Measurements from ENCODE around the gene SYDE1.
"Not testable (repeated sequence)": the region's sequence is repeated elsewhere in the genome, so short reads cannot be mapped to it uniquely, and the experiment has no call there.

SYDE1 gene, protein sequence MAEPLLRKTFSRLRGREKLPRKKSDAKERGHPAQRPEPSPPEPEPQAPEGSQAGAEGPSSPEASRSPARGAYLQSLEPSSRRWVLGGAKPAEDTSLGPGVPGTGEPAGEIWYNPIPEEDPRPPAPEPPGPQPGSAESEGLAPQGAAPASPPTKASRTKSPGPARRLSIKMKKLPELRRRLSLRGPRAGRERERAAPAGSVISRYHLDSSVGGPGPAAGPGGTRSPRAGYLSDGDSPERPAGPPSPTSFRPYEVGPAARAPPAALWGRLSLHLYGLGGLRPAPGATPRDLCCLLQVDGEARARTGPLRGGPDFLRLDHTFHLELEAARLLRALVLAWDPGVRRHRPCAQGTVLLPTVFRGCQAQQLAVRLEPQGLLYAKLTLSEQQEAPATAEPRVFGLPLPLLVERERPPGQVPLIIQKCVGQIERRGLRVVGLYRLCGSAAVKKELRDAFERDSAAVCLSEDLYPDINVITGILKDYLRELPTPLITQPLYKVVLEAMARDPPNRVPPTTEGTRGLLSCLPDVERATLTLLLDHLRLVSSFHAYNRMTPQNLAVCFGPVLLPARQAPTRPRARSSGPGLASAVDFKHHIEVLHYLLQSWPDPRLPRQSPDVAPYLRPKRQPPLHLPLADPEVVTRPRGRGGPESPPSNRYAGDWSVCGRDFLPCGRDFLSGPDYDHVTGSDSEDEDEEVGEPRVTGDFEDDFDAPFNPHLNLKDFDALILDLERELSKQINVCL

DNA sequence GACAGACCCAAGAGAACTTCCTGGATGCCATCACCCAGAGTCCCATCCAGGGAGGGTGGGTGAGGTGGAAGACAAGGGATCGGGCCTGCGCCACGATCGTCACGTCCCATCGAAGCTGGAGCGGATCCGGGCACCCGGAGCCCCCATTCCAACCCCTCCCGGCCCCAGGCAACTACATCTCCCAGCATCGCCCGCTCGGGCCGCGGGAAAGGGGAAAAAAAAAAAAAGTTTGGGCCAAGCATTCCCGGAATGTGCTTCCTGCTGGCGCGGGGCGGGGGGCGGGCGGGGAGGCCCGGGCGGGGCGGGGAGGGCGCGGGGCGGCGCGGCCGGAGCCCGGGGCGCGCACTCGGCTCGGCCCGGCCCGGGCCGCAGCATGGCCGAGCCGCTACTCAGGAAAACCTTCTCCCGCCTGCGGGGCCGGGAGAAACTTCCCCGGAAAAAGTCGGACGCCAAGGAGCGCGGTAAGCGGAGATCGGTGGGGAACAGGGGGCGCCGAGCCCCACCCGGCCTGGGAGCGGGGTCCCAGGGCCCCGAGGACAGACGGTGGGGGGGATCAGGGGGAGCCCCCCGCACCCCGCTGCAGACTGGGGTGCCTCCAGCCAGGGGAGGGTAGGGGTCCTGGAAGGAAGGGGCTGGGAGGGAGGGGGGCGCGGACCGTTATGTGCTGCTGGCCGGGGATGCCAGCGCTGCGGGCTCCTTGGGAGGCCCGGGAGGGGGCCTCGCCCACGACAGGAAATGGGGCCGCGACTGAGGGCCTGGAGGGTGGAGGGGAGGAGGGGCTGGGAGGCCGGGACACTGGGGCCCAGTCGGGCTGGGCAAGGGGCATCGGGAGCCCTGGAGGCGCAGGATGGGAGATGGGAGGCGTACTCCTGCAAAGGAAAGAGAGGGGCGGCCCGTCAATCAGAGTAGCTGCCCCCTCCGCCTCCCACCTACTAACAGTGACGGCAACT is at the start of gene SYDE1:
Gene SYDE1 (plus strand): TSS at position 341 of the 950 bp plus-strand sequence. CDS start 33 bp downstream, at position 374.
- peak in 1 of 2 experiments; percentile 23 for DNase-seq

DNA sequence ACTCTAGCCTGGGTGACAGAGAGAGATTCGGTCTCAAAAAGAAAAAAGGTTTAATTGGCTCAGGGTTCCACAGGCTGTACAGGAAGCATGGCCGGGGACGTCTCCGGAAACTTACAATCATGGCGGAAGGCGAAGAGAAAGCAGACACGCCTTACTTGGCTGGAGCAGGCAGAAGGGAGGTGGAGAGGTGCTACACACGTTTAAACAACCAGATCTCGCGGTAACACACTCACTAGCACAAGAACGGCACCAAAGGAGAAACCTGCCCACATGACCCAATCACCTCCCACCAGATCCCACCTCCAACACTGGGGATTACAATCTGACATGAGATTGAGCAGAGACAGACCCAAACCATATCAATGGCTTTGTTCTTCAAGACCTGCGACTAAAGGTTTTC is 45.2 kb upstream of the SYDE1 start:
- DNase-seq = no peak

DNA sequence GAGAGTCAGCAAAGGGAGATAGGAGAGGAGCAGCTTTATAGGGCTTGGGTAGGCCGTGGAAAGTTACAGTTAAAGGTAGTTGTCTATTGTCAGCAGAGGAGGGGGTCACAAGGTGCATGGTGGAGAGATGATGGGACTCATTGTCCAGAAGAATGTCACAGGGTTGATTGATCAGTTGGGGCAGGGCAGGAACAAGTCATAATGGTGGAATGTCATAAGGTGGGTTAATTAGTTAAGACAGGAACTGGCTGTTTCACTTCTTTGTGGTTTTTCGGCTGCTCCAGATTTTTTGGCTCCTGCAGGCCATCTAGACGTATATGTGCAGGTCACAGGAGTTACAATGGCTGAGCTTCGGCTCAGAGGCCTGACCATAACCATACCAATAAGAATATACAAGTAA is 36.8 kb upstream of the SYDE1 start:
- DNase-seq = not testable (repeated sequence)

DNA sequence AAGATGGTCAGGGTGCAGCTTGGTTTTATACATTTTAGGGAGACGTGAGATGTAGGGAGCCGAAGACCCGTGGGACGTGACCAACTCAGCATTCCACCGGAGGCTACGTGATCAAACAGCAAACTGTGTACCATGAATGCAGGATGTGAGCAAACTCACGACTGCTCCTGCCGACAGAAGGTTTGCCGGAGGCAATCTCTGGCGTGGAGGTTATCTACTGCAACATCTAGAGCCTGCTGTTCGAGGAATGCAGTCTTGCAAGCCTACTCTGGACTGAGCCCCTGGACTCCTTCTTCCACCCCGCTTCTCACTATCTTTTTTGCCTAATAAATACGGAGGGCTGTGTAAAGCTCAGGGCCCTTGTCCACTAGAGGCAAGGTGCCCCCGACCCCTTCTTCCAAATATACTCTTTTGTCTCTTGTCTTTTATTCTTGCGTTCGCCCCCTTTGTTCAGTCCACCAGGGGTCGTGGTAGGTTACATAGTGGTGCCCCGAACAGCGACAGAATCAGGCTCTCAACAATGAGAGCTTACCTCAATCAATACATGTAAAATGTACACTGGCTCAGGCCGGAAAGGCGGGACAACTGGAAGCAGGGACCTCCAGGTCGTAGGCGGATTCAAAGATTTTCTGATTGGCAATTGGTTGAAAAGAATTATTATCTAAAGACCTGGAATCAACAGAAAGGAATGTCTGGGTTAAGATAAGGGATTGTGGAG is 34.1 kb upstream of the SYDE1 start:
- peak in 1 of 2 experiments; percentile 13 for DNase-seq

DNA sequence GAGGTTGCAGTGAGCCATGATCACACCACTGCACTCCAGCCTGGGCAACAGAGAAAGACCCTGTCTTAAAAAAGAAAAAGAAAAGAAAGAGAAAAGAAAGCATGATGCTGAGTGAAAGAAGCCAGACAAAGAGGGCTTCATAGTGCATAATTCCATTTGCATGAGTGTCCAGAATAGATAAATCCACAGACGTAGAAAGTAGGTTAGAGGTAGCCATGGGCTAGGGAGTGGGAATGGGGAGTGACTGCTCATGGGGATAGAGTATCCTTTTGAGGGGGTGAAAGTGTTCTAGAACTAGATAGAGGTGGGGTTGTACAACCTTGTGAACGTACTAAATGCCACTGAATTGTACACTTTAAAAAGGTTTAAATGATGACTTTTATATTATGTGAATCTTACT is 32.8 kb upstream of the SYDE1 start:
- no peak for DNase-seq

DNA sequence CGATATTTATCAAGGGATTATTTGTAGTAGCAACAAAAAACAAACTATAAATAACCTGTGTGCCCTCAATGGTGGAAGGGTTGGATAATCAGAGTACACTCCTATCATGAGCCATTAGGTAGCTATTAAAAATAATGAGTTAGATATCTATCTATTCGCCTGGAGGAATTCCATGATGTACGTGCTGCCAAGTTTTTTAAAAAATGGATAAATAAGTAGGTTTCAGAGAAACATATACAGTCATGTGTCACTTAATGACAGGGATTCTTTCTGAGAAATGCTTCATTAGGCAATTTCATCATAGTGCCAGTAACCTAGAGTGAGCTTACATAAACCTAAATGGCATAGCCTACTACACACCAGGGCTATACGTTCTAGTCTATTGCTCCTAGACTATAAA is 31.4 kb upstream of the SYDE1 start:
- no peak for DNase-seq

DNA sequence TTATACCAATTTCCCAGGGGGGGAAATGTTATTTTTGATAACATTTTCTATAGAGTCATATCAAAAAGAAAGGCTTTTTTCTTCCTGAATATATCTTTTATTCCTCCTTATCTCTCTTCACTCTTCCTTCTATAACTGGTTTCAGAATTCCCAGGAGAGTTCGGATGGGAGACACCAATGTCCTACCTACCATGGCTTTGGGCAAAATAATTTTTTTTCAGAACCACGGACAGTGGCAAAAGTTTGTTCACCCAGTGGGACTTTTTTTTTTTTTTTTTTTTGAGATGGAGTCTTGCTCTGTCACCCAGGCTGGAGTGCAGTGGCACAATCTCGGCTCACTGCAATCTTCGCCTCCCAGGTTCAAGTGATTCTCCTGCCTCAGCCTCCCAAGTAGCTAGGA is 27.2 kb upstream of the SYDE1 start:
- not testable (repeated sequence) for DNase-seq

DNA sequence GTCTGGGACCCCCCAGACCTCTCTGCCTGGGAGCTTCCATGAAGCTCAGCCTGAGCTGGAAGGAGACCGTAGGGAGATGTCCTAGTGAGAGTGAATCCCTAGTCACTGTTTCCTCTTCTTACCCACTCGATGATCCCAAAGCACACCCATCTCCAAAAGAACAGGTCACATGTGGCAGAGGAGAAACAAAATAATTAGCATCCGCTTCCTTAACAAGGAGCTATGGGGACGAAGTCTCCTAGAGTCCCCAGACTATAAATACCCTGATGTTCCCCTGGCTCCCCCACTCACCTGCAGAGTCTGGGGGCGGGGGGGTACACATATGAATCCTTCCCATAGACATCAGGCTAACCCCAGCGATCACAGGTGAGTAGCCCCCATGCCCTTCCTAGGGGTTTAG is 25.3 kb upstream of the SYDE1 start, which contains the start of gene OR1I1:
Gene OR1I1 (plus strand): TSS at position 301 of the 400 bp plus-strand sequence. CDS start 4,855 bp downstream, outside the sequence.
- no peak for DNase-seq

DNA sequence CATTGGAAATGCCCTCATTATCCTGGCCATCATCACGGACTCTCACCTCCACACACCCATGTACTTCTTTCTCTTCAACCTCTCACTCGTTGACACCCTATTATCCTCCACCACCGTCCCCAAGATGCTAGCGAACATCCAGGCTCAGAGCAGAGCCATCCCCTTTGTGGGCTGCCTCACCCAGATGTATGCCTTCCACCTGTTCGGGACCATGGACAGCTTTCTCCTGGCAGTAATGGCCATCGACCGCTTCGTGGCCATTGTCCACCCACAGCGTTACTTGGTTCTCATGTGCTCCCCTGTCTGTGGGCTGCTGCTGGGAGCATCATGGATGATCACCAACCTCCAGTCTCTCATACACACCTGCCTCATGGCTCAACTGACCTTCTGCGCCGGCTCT is 20.0 kb upstream of the SYDE1 start:
- DNase-seq = no peak

DNA sequence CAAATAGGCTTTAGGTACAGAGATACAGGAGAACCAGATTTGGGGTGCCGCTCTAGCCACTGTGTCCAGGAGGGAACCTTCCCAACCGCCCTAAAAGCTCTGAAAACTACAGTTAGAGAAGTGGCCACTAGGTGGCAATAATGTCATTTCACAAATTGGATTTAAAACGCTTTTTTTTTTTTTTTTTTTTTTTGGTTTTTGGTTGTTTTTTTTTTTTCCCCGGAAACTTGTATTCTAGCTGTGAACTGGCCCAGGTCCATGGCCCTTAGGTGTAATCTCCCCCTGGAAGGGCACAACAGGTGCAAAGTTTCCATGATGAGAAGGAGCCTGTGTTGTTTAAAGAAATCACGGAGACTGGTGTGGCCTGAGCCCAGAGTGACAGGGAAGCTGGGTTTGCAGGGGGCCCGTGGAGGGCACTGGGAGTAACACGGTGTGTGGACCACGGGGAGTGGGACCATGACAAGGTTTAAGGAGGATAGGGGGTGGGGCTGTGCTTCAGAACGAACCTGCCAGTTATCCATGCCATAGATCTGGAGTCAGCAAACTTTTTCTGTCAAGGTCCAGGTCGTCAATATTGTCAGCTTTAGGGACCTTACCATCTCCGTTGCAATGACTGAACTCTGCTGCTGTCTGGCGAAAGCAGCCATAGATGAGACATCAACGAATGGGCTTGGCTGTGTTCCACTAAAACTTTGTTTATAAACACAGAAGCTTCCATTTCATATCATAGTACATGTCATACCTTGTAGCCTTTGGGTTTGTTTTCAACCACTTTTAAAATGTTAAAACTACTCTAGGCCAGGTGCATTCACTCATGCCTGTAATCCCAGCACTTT is 15.1 kb upstream of the SYDE1 start:
- peak; percentile 13 to 76 for DNase-seq

DNA sequence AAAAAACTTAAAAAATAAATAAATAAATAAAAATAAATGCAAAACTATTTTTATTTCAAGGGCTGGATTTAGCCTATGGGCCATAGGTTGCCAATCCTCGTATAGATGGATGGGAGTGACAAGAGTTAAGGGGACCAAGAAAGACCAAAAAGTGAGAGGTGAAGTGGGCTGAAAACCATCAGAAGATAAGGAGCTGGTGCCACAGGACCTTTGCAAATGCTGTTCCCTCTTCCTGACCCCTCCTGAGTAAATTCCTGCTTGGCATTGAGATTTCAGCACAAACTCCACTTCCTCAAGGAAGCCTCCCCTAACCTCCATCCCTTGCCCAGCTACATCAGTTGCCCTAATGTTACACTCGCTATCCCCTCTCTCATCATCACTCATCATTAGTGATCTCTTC is 14.2 kb upstream of the SYDE1 start:
- DNase-seq = no peak

DNA sequence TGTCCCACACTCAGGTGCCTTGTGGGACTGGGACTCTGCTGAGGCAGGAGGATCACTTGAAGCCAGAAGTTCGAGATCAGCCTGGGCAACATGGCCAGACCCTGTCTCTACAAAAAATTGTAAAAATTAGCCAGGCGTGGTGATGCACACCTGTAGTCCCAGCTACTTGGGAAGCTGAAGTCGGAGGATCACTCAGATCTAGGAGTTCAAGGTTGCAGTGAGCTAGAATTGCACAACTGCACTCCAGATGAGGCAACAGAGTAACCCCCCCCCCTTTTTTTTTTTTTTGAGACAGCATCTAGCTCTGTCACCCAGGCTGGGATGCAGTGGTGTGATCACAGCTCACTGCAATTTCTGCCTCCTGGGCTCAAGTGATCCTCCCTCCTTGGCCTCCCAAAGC is 11.0 kb upstream of the SYDE1 start:
- DNase-seq = no peak

DNA sequence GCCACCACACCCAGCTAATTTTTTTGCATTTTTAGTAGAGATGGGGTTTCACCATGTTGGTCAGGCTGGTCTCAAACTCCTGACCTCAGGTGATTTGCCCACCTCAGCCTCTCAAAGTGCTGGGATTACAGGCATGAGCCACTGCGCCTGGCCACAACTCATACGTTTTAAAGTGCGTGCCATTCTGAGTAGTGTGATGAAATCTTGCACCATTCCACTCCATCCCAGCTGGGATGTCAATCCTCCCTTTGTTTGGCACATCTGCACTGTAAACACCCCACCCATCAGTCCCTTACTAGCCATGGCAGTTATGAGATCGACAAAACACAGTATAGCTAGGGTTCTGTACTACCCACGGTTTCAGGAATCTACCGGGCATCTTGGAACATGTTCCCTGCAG is 9.2 kb upstream of the SYDE1 start:
- DNase-seq = not testable (repeated sequence)

DNA sequence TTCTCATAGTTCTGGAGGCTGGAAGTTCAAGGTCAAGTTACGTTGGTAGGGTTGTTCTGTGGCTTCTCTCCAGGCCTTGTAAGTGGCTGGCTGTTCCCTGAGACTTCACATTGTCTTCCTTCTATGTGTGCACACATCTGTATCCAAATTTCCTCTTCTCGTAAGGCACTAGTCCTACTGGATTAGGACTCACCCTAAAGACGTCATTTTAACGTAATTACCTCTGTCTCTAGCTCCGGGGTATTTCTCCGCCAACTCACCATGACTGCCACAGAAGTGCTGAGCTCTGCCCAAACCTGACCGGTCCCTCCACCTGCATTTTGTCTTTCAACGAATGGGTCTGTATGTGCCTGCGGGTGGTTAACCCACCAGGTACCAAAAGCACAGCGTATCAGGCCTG is 8.7 kb upstream of the SYDE1 start:
- no peak for DNase-seq

DNA sequence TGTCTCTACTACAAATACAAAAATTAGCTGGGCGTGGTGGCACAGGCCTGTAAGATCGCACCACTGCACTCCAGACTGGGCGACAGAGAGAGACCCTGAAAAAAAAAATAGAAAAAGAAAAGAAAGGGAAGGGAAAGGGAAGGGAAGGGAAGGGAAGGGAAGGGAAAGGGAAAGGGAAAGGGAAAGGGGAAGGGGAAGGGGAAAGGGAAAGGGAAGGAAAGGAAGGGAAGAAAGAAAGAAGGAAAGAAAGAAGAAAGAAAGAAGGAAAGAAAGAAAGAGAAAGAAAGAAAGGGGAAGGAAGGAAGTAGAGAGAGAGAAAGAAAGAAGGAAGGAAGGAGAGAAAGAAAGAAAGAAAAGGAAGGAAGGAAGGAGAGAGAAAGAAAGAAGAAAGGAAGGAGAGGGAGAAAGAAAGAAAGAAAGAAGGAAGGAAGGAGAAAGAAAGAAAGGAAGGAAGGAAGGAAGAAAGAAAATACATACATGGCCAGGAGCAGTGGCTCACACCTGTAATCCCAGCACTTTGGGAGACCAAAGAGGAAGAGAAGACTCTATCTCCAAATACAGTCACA is 8.1 kb upstream of the SYDE1 start:
- DNase-seq = no peak

DNA sequence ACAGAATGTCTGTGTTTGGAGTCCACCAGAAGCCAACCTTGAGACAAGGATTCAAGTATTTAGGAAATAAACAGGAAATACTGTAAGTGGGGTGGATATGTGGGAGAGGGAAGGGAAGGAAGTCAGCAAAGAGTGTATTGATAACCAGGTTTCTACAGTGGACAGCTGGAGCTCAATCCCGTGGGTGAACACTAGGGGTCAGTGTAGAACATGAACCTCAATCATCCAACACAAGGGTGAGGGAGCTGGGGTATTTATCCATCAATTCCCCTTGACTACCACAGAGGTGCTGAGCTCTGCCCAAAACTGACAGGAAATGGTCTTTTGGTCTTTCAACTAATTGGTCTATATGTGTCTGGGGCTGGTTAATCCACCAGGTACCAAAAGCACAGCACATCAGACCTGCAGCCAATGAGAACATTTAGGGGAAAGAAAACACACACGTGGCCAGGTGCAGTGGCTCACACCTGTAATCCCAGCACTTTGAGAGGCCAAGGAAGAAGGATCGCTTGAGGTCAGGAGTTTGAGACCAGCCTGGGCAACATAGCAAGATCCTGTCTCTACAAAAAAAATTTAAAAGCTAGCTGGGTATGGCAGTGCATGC is 5.6 kb upstream of the SYDE1 start:
- DNase-seq = peak in 1 of 2 experiments; percentile 52

DNA sequence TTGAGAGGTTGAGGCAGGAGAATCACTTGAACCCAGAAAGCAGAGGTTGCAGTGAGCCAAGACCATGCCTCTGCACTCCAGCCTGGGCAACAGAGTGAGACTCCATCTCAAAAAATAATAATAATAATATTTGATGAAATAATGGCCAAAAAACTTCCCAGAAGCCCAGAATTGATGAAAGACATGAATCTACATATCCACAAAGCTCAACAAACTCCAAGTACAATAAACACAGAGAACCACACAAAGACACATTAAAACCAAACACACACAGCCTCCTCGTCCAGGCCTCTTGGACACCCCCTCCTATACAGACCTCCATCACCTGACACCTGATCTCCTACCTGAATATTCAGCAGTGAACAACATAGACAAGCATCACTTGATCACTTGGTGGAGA is 3.2 kb upstream of the SYDE1 start:
- no peak for DNase-seq

DNA sequence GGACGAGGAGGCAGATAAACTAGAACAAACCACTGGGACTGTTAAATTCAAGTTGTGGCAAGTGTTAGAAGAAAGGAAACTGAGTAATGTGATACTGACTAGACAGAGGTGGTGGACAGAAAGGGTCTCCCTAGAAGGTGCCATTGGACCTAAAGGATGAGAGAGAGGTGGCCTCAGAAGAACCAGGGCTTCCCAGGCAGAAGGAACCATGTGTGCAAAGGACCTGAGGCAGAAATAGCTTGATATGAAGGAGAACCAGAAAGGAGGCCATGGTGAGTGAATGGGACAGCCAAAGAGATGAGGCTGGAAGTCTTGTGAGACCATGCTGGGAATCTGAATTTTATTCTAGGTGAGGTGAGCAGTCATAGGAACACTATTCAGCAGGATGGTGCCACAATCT is 2.8 kb upstream of the SYDE1 start:
- no peak for DNase-seq

DNA sequence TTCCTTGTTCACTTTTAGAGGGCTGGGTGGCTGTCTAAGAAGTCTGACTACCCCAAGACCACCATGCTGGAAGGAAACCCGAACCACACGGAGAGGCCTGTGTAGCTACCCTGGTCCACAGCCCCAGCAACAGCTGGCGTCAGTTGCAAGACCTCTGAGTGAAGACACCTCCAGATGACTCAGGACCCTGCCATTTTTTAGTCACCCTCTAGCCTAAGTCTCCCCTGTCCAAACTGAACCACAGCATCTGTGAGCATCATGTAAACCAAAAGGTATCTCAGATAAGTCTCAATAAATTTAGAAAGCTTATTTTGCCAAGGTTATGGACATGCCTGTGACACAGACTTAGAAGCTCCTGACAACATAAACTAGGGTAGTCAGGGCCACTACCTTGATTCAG is 2.2 kb upstream of the SYDE1 start:
- DNase-seq = no peak

DNA sequence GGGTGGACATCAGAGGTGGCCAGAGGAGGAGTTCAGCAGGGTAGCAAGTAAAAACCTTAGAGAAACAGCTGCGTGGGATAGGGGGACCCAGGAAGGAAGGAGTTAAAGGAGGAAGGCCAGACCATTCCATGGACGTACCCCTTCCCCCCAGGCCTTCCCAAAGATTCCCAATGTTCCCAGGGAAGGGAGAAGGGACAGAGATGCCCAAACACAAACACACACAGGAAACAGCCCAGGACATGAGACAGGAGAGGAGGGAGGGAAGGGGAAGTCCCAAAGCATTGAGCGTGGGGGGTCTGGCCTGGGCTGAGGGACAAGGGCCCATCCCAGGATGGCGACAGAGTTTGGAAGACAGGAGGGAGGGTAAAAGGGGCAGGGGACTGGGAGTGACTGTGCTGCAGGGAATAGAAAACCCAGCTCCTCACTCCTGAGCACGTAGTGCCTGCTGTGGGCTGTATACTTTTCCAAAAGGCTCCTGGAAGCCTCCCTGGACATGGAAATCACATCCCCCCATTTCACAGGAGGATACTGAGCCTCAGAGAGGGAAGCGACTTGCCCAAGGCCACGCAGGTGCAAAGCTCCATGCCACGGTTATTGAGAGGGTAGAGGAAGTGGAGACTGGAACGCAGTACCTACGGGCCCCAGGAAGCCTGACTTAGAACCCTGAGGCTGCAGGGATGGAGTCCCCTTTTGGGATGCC is 1.1 kb downstream of the SYDE1 start:
- no peak for DNase-seq
